GM19372 (cell line): ENCODE data around the gene BDP1.
A peak's percentile ranks its signal among the peaks of the same experiment; 100 is the strongest.
"Not testable (repeated sequence)": the region's sequence is repeated elsewhere in the genome, so short reads cannot be mapped to it uniquely, and the experiment has no call there.

Source experiments
- ATAC-seq: cut with Tn5 transposase; IDR thresholded peaks from one replicate; pipeline ENCODE4 v1.9.1; 2021; ENCODE audit warnings: mild to moderate bottlenecking, low read depth, moderate library complexity; ENCODE audit not compliant: unreplicated experiment

The BDP1 gene

GRCh38 chr5:71601222-71602026, 146.0 kb downstream of the BDP1 start:
- peak; percentile 90 for ATAC-seq

GRCh38 chr5:71609916-71610315, 154.5 kb downstream of the BDP1 start:
- ATAC-seq: not testable (repeated sequence)

GRCh38 chr5:71615809-71616208, 160.4 kb downstream of the BDP1 start:
- no peak for ATAC-seq
